Panc1 (cell line): Measurements from ENCODE around the gene DECR2. TPM values are rescaled to one million over a fixed set of nuclear protein-coding genes. Genes with fewer than 3 reads are reported as not detected.
A peak's percentile ranks its signal among the peaks of the same experiment; 100 is the strongest.

Experiments used
- ATAC-seq: fragments of 200-7000 bp; cut with Tn5 transposase; 2 replicates; pipeline ENCODE4 v1.9.1; 2020; ENCODE audit warnings: mild to moderate bottlenecking, moderate library complexity
- BruUV-seq: library from RNA; stranded (reverse); fragments of 400-500 nt; replicated peaks from 2 replicates; lab custom pipeline; 2021; lab: Mats Ljungman, UMichigan
- CTCF ChIA-PET: fragments of 300-600 bp; sonication (Branson Sonifier 250); formaldehyde crosslinking; loops from one replicate; lab custom pipeline; 2022; ENCODE audit warnings: antibody characterized with exemption; lab: Charles Lee
- POLR2A ChIA-PET: fragments of 300-600 bp; sonication (Branson Sonifier 250); formaldehyde crosslinking; loops from one replicate; lab custom pipeline; 2022; ENCODE audit warnings: antibody characterized with exemption; lab: Charles Lee
- DNase-seq: peaks from one replicate; pipeline ENCODE4 v3.0.0-alpha.2; 2010; ENCODE audit warnings: low read depth, low spot score
- H3K27ac ChIP-seq: 2 replicates; pipeline ENCODE4 v1.5.1; 2011; ENCODE audit warnings: mild to moderate bottlenecking, low read length, inconsistent platforms
- H3K27me3 ChIP-seq: fragments of 200-500 bp; sonication (Bioruptor generic); 2 replicates; pipeline ENCODE4 v1.6.0; 2014; ENCODE audit warnings: low read length, inconsistent platforms; ENCODE audit not compliant: control insufficient read depth, insufficient read depth
- H3K36me3 ChIP-seq: fragments of 200-500 bp; sonication (Bioruptor generic); 2 replicates; pipeline ENCODE4 v1.5.1; 2014; ENCODE audit warnings: inconsistent platforms, mild to moderate bottlenecking, low read length, moderate library complexity; ENCODE audit not compliant: control insufficient read depth, insufficient read depth
- H3K4me1 ChIP-seq: 2 replicates; pipeline ENCODE4 v1.5.1; 2011; ENCODE audit warnings: inconsistent platforms, mild to moderate bottlenecking, low read length, moderate library complexity; ENCODE audit not compliant: control insufficient read depth, insufficient read depth
- H3K4me3 ChIP-seq, 2 experiments: 2 replicates each; pipeline ENCODE4 v1.5.1; 2011 to 2012; ENCODE audit warnings: low read depth in 2 of 2, low read length in 2 of 2, mild to moderate bottlenecking in 2 of 2, inconsistent platforms in 1 of 2, moderate library complexity in 1 of 2
- H3K9me3 ChIP-seq: fragments of 200-500 bp; sonication (Bioruptor generic); 2 replicates; pipeline ENCODE4 v1.5.1; 2014; ENCODE audit warnings: low read depth, mild to moderate bottlenecking, inconsistent platforms, low read length, moderate library complexity; ENCODE audit not compliant: control insufficient read depth, insufficient read depth
- POLR2AphosphoS5 ChIP-seq: IDR thresholded peaks from 2 replicates; pipeline ENCODE4 v1.6.1; 2012; ENCODE audit warnings: mild to moderate bottlenecking, low read depth, low read length, moderate library complexity
- REST ChIP-seq, 2 experiments: IDR thresholded peaks; 2 replicates each; pipeline ENCODE4 v1.6.1; 2011 to 2012; ENCODE audit warnings: low read depth in 2 of 2, control low read depth in 1 of 2, low read length in 1 of 2, mild to moderate bottlenecking in 1 of 2, moderate library complexity in 1 of 2; ENCODE audit not compliant: insufficient read depth in 1 of 2
- SIN3A ChIP-seq: IDR thresholded peaks from 2 replicates; pipeline ENCODE4 v1.6.1; 2012; ENCODE audit warnings: low read depth, mild to moderate bottlenecking, low read length, moderate library complexity, borderline replicate concordance; ENCODE audit not compliant: insufficient read depth
- TCF7L2 ChIP-seq: IDR thresholded peaks from 2 replicates; pipeline ENCODE4 v1.6.1; 2011; ENCODE audit warnings: mild to moderate bottlenecking, low read depth, low read length, inconsistent platforms
- in situ Hi-C: cut with HindIII; loops from 2 replicates; pipeline ENCODE4 v1.10.0; 2016; ENCODE audit warnings: low sequenced_read_pairs, low pct_unique_long_range_greater_than_20kb
- intact Hi-C: fragments of 100-400 bp; cut with micrococcal nuclease; formaldehyde crosslinking; loops from one replicate; pipeline ENCODE4 v1.10.0; 2022; ENCODE audit not compliant: unreplicated experiment
- total RNA-seq: library from RNA; stranded (reverse); gene quantifications from one replicate; pipeline ENCODE4 v1.2.1, GENCODE V29; 2021; ENCODE audit not compliant: unreplicated experiment
- TF ChIP-seq, protein P1 (sequence below): fragments of 450-650 bp; IDR thresholded peaks from 2 replicates; pipeline ENCODE4 v1.5.1; 2017; ENCODE audit warnings: mild to moderate bottlenecking

DECR2 gene
- total RNA-seq, 1 experiment from 2014 or later = 92.7 TPM

GRCh38 chr16:405548-406506, 4.1 kb downstream of the DECR2 start:
- ChIA-PET CTCF (no interaction called here), POLR2A (interaction anchor here (0.6 kb wide), 1 partner anchor 39 kb away, joined by 5 read pairs; no protein-coding TSS in a partner anchor)
- Histone ChIP-seq H3K9me3 (no peaks in the 10 kb centered on the region), H3K4me1 (peaks cover 3% of the 10 kb centered on the region; the same call in 1 of the 2 replicates), H3K27ac (no peak overlapping the region; the same call in 1 of the 2 replicates), H3K36me3 (no peaks in the 10 kb centered on the region; the same call in 1 of the 2 replicates), H3K27me3 (no peaks in the 10 kb centered on the region), H3K4me3 (no peak overlapping the region)
- no peak for ATAC-seq
- BruUV-seq = TSS peak; percentile 14
- in situ Hi-C loops = no loop called here
- DNase-seq = no peak
- TF ChIP-seq POLR2AphosphoS5 (no peak), REST (IDR thresholded peaks at IDR 0.05; ENCODE audit: insufficient read depth in 1 of 2, low read depth in 2 of 2, low read length in 1 of 2) (no peak), SIN3A (no peak), TCF7L2 (no peak)
- TF ChIP-seq, protein P1, sequence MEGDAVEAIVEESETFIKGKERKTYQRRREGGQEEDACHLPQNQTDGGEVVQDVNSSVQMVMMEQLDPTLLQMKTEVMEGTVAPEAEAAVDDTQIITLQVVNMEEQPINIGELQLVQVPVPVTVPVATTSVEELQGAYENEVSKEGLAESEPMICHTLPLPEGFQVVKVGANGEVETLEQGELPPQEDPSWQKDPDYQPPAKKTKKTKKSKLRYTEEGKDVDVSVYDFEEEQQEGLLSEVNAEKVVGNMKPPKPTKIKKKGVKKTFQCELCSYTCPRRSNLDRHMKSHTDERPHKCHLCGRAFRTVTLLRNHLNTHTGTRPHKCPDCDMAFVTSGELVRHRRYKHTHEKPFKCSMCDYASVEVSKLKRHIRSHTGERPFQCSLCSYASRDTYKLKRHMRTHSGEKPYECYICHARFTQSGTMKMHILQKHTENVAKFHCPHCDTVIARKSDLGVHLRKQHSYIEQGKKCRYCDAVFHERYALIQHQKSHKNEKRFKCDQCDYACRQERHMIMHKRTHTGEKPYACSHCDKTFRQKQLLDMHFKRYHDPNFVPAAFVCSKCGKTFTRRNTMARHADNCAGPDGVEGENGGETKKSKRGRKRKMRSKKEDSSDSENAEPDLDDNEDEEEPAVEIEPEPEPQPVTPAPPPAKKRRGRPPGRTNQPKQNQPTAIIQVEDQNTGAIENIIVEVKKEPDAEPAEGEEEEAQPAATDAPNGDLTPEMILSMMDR = no peak
- intact Hi-C loops = no loop called here

GRCh38 chr16:407253-407652, 5.6 kb downstream of the DECR2 start:
- H3K27ac ChIP-seq = no peak overlapping the region
- ChIA-PET CTCF (no interaction called here), POLR2A (no interaction called here)
- peaks cover 3% of the 10 kb centered on the region; the same call in 1 of the 2 replicates for H3K4me1 ChIP-seq
- no peak overlapping the region for H3K4me3 ChIP-seq
- DNase-seq (no peak), ATAC-seq (0 out of 2 replicates have a peak, but pooled peaks have one; percentile 15)
- intact Hi-C loops = no loop called here
- no peaks in the 10 kb centered on the region for H3K9me3 ChIP-seq
- no peaks in the 10 kb centered on the region; the same call in 1 of the 2 replicates for H3K36me3 ChIP-seq
- no peak for TF ChIP-seq REST (IDR thresholded peaks at IDR 0.05; ENCODE audit: insufficient read depth in 1 of 2, low read depth in 2 of 2, low read length in 1 of 2)
- in situ Hi-C loops = no loop called here
- H3K27me3 ChIP-seq = no peaks in the 10 kb centered on the region
- no TSS peak for BruUV-seq
